T47D (cell line): Measurements from ENCODE around the gene C19orf38.
A peak's percentile ranks its signal among the peaks of the same experiment; 100 is the strongest.
"Not testable (repeated sequence)": the region's sequence is repeated elsewhere in the genome, so short reads cannot be mapped to it uniquely, and the experiment has no call there.

Source experiments
- DNase-seq, 2 experiments: peaks; one replicate each; pipeline versions ENCODE4 v3.0.0 to v3.0.0-alpha.2; 2011 to 2012; ENCODE audit warnings: low read depth in 1 of 2, low spot score in 1 of 2
- JUND ChIP-seq: IDR thresholded peaks from 2 replicates; pipeline ENCODE4 v1.6.1; 2012; ENCODE audit warnings: low read depth
- in situ Hi-C: cut with HindIII; loops from 2 replicates; pipeline ENCODE4 v1.10.0; 2016; ENCODE audit warnings: low sequenced_read_pairs, low pct_unique_long_range_greater_than_20kb

C19orf38 gene

DNA sequence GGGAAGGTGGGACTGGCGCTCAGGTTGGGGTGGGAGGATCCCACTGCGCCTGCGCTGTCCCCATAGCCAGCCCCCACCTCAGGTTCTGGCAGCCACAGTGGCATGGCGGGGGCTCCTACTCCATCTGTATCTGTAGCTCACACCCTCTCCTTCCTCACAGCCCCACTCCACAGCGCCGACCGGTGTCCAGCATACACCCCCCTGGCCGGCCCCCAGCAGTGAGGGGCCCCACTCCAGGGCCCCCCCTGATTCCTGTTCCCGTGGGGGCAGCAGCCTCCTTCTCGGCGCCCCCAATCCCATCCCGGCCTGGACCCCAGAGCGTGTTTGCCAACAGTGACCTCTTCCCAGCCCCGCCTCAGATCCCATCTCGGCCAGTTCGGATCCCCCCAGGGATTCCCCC lies 18.2 kb upstream of the C19orf38 start:
- in situ Hi-C loops = no loop called here
- TF ChIP-seq JUND = no peak
- no peak for DNase-seq

- DNase-seq = no peak
- no peak for TF ChIP-seq JUND
- in situ Hi-C loops = no loop called here
These were observed 17.8 kb upstream of the C19orf38 start for GRCh38 chr19:10830370-10830769.

GRCh38 chr19:10830931-10831779 lies 17.1 kb upstream of the C19orf38 start:
- no peak for TF ChIP-seq JUND
- in situ Hi-C loops = no loop called here
- DNase-seq = no peak

DNA sequence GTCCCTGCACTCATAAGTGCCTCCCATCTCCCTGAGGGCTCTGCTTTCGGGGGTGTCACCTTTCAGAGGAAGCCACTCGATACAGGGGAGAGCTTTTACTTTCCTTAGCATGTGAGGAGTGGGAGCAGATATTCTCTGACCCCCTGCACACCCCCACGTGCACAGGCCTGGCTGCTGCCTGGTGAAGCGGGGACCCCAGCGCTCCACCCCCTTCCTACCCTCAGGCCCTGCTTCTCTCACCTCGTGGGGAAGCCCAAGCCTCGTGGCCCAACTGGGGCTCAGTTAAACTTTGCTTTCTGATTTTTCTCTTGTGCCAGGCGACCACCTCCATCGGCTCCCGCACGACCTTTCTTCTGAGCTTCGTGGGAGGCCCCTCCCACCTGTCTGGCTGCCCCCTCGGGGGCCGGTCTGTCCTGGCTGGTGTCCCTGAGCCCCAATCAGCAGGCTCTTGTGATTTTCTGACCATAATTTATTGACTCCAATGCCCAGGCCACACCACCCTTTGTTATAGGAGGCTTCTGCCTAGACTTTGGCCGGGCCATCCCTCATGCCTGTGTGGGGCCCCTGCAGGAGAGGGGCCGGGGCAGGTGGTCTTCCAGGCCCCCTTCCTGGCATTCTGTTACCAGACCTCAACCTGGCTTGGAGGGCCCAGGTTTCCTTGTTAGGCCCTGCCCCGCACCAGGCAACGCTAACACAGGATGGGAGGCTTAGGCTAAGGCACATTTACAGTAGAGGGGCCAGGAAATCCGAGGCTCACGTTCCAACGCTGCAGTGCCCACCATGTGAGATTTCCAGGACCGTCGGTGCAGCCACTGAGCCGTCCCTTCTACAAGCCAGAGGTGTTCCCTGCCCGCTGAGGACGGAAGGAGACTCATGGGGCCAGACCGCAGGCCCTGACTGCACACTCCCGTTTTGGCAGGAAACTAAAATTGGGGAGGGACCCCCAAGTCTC lies 16.0 kb upstream of the C19orf38 start:
- no peak for TF ChIP-seq JUND
- DNase-seq = no peak
- in situ Hi-C loops = no loop called here

DNA sequence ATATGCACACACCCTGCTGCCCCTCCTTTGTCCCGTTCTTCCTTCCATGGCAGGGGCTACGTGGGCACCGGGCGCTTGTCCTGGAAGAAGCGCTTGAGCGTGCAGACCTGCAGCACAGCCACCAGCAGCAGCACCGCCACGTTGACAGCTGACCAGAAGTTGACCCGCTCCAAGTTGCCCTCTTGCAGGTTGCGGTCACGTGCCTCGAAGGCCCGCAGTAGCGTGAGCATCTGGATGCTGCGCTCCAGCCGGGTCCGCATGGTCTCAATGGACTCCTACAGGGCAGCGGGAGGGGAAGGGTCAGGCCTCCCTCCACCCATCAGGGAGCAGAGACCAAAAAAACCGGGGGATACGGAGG lies 15.3 kb upstream of the C19orf38 start:
- in situ Hi-C loops = no loop called here
- no peak for DNase-seq
- TF ChIP-seq JUND = no peak

DNA sequence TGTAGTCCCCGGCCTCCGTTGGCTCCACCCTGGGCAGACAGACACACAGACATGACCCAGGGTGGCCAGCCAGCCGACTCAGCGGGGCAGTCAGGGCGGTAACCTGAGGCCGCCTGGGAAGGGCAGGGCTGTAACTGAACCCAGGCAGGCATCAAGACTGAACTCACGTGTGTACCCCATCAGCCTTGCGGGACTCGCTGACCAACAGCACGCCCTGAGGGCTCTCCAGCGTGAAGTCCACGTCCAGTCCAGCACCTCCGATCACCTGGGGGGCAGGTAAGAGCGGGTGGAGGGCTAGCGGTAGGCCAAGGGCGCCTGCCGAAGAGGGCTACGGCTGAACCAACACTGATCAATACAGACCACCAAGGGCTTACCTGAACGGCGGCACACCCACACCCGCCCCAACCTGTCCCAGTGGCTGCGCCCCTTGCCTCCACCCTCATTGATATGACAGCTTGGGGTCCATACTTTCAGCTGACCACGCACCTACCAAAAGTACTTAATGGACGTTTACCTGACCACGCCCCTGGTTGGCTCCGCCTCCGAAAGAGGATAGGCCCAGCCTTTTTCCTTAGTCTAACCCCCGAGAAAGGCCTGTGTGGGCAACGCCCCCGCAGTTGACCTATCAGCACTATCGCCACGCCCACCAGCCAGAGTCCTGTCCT lies 13.0 kb upstream of the C19orf38 start:
- in situ Hi-C loops = no loop called here
- TF ChIP-seq JUND = no peak
- DNase-seq = peak; percentile 29 to 96

- in situ Hi-C loops = no loop called here
- TF ChIP-seq JUND = no peak
These were observed 12.3 kb upstream of the C19orf38 start, which contains the start of gene TMED1 for GRCh38 chr19:10835754-10836478. Gene TMED1, minus strand, starts transcription at chr19:10836212. Its CDS starts 21 bp downstream, at chr19:10836191.

DNA sequence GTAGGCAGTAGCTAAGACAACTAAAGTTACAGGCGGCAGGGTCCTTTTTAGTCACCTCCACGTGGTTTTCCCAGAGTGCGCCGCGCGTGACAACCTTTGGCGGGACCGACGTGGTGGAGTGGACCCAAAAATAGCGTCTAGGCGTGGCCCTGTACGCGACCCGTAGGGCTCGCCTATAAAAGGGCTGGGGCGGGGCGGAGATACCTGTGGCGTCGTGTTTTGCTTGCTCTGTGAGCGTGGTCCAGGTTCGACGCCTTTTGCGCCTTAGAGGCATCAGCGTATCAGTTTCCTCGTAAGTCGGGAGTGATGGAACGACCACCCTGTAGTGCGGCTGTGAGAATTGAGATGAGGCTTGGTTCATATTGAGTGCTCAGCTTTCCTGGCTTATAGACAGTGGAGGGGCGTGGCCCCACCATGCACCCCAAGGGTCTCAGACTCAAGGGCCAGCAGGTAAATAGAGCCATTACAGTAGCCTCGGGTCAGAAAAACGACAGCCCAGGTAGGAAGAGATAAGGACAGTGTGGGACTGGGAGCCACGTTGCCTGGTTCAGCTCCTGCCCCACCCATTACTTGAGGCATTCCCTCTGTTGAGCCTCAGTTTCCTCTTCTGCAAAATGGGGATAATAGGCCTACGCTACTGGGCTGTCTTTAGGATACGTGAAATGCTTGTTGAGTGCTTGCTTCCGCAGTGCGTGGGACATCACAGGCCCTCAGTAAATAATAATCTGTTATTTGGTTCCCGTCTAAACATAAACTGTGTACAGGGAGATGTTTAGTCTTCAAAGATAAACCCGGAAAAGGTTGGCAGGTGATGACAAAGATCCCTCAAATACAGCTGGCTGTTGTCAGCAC lies 11.5 kb upstream of the C19orf38 start:
- TF ChIP-seq JUND = no peak
- DNase-seq = peak in 1 of 2 experiments; percentile 90
- in situ Hi-C loops = no loop called here

More at GRCh38 chr19:10835754-10836478, 12.3 kb upstream of the C19orf38 start, which contains the start of gene TMED1:
- peak; percentile 81 to 99 for DNase-seq

DNA sequence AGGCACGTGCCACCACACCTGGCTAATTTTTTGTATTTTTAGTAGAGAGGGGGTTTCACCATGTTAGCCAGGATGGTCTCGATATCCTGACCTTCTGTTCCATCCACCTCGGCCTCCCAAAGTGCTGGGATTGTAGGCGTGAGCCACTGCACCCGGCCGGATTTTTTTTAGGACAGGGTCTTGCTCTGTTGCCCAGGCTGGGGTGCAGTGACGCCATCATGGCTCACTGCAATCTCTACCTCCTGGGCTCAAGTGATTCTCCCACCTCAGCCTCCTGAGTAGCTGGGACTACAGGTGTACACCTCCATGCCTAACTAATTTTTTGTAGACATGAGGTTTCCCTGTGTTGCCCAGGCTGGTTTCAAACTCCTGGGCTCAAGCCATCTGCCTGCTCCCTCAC lies 10.6 kb upstream of the C19orf38 start:
- in situ Hi-C loops, DNase-seq: not testable (repeated sequence)

DNA sequence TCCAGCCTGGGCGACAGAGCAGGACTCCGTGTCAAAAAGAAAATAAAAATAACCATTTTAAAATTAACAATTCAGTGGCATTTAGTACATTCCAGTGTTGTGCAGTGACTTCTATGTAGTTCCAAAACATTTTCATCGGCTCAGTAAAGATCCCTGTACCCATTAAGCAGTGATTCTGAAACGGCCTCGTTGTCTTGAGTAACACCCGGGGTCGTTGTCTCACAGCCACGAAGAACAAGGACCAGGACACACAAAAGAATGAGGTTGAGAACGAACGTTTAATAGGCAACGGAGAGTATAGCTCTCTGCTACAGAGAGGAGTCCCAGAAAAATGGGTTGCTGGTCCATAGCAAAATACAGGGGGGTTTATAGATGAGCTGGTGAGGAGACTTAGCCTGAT lies 9.8 kb upstream of the C19orf38 start:
- TF ChIP-seq JUND = no peak

More for the DNA sequence above, 9.8 kb upstream of the C19orf38 start:
- DNase-seq = no peak
- in situ Hi-C loops = no loop called here
